ENCODE results near the gene C1QTNF6. TPM values are rescaled to one million over a fixed set of nuclear protein-coding genes. Genes with fewer than 3 reads are reported as not detected.

Gene C1QTNF6
- total RNA-seq, 1 experiment from 2014 or later, result 25.0 TPM

DNA sequence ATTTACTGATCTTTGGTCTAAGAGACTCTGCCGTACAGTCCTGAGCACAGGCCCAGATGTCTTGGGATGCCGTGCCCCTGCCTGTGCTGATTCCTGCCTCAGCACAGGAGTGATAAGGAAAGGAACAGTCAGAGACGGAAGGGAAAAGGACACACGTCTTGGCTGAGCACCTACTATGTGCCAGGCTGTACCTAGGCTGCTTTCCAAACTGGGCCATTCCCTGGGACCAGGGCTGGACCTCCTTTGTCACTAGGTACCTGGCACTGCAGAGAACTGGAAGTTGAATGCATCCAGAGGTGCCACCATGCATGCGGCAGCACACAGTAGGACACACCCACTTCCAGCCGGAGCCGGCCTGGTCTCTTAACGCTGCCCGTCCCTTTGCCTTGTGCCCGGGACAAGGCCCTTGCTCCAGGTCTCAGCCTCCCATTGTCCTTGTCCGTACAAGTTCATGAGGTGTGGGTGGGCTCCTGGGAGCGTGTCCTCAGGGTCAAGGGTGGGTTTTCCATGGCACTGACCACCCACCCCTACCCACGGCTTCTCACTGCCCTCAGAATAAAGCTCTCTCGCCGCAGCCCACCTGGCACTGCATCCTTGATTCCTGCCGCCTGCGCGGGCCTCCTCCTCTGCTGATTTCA is 25.3 kb upstream of the C1QTNF6 start:
- Histone ChIP-seq H3K27me3 (ENCODE audit: control insufficient read depth, insufficient read depth, low read length) (no peaks in the 10 kb centered on the region), H3K4me3 (ENCODE audit: low read depth in 2 of 2, low read length in 2 of 2) (no peak overlapping the region), H3K9me3 (ENCODE audit: control insufficient read depth, insufficient read depth, low read depth, low read length) (no peaks in the 10 kb centered on the region), H3K36me3 (ENCODE audit: control insufficient read depth, insufficient read depth, low read length) (no peaks in the 10 kb centered on the region), H3K27ac (ENCODE audit: low read length) (no peak overlapping the region), H3K4me1 (ENCODE audit: control insufficient read depth, insufficient read depth, low read length) (no peaks in the 10 kb centered on the region)
- DNase-seq (ENCODE audit: low read depth, low spot score) (no peak), ATAC-seq (no peak)
- intact Hi-C loops (cut with micrococcal nuclease; ENCODE audit: unreplicated experiment) (no loop called here), in situ Hi-C loops (cut with HindIII; ENCODE audit: low pct_unique_long_range_greater_than_20kb, low sequenced_read_pairs) (no loop called here)
- TF ChIP-seq REST (IDR thresholded peaks at IDR 0.05; ENCODE audit: insufficient read depth in 1 of 2, low read depth in 2 of 2, low read length in 1 of 2), result no peak
- no peak for TF ChIP-seq TCF7L2 (IDR thresholded peaks at IDR 0.05; ENCODE audit: low read depth, low read length)
- no TSS peak for BruUV-seq (replicated peaks)
- ChIA-PET CTCF (interaction anchor here (0.7 kb wide), 1 partner anchor 30 kb away, joined by 3 read pairs; no protein-coding TSS in a partner anchor), POLR2A (no interaction called here)

GRCh38 chr22:37212174-37212906 is 24.3 kb upstream of the C1QTNF6 start, which contains the start of gene SSTR3:
TSS of gene SSTR3 (minus strand) at chr22:37212477. CDS start at chr22:37207803, 4,674 bp downstream.
- Histone ChIP-seq H3K27me3 (ENCODE audit: control insufficient read depth, insufficient read depth, low read length) (no peaks in the 10 kb centered on the region), H3K27ac (ENCODE audit: low read length) (no peak within 1 kb of the TSS), H3K9me3 (ENCODE audit: control insufficient read depth, insufficient read depth, low read depth, low read length) (no peaks in the 10 kb centered on the region), H3K4me3 (ENCODE audit: low read depth in 2 of 2, low read length in 2 of 2) (no peak within 1 kb of the TSS), H3K4me1 (ENCODE audit: control insufficient read depth, insufficient read depth, low read length) (no peaks in the 10 kb centered on the region), H3K36me3 (ENCODE audit: control insufficient read depth, insufficient read depth, low read length) (no peaks in the 10 kb centered on the region)
- intact Hi-C loops (cut with micrococcal nuclease; ENCODE audit: unreplicated experiment), result no loop called here
- DNase-seq (ENCODE audit: low read depth, low spot score) (no peak), ATAC-seq (peak; percentile 65; the same call in 1 of the 2 replicates)
- in situ Hi-C loops (cut with HindIII; ENCODE audit: low pct_unique_long_range_greater_than_20kb, low sequenced_read_pairs), result no loop called here
- ChIA-PET CTCF (no interaction called here), POLR2A (no interaction called here)
- TF ChIP-seq CTCF (IDR thresholded peaks at IDR 0.05), result no peak
- no peak for TF ChIP-seq TCF7L2 (IDR thresholded peaks at IDR 0.05; ENCODE audit: low read depth, low read length)
- no peak for TF ChIP-seq POLR2AphosphoS5 (IDR thresholded peaks at IDR 0.05; ENCODE audit: low read depth, low read length)
- no peak for TF ChIP-seq SIN3A (IDR thresholded peaks at IDR 0.05; ENCODE audit: borderline replicate concordance, insufficient read depth, low read depth, low read length)
- no peak for TF ChIP-seq REST (IDR thresholded peaks at IDR 0.05; ENCODE audit: insufficient read depth in 1 of 2, low read depth in 2 of 2, low read length in 1 of 2)
- no TSS peak for BruUV-seq (replicated peaks)

Measured in Panc1 (cell line).